KMS-11 (cell line): ENCODE measurements around the gene TMC7.

Experiments used
- H2AFZ ChIP-seq: fragments of 200-600 bp; sonication (generic); 2 replicates; pipeline ENCODE4 v1.6.1; 2016; ENCODE audit warnings: antibody characterized with exemption, mixed run types, low read depth
- H3K27ac ChIP-seq: fragments of 200-600 bp; sonication (generic); 2 replicates; pipeline ENCODE4 v1.6.1; 2016; ENCODE audit warnings: mild to moderate bottlenecking, mixed run types
- H3K27me3 ChIP-seq: fragments of 200-600 bp; sonication (generic); 2 replicates; pipeline ENCODE4 v1.6.1; 2017; ENCODE audit warnings: mild to moderate bottlenecking, low read depth, mixed run types, moderate library complexity; ENCODE audit not compliant: insufficient read depth
- H3K36me3 ChIP-seq: fragments of 200-600 bp; sonication (generic); 2 replicates; pipeline ENCODE4 v1.6.1; 2017; ENCODE audit warnings: mild to moderate bottlenecking, mixed run types; ENCODE audit not compliant: insufficient read depth
- H3K4me1 ChIP-seq: fragments of 200-600 bp; sonication (generic); 2 replicates; pipeline ENCODE4 v1.6.1; 2016; ENCODE audit warnings: mild to moderate bottlenecking, low read depth, mixed run types; ENCODE audit not compliant: poor library complexity, severe bottlenecking
- H3K4me2 ChIP-seq: fragments of 200-600 bp; sonication (generic); 2 replicates; pipeline ENCODE4 v1.7.0; 2016; ENCODE audit warnings: mild to moderate bottlenecking, mixed run types
- H3K4me3 ChIP-seq: fragments of 200-600 bp; sonication (generic); IDR thresholded peaks from 2 replicates; pipeline ENCODE4 v1.6.1; 2017; ENCODE audit warnings: low read depth, low read length, mixed read lengths; ENCODE audit not compliant: insufficient read depth
- H3K79me2 ChIP-seq: fragments of 200-600 bp; sonication (generic); 2 replicates; pipeline ENCODE4 v1.6.1; 2016; ENCODE audit warnings: low read depth, mixed run types; ENCODE audit not compliant: insufficient read depth
- H3K9ac ChIP-seq: fragments of 200-600 bp; sonication (generic); 2 replicates; pipeline ENCODE4 v1.6.1; 2016; ENCODE audit warnings: mild to moderate bottlenecking, mixed run types
- H4K20me1 ChIP-seq: fragments of 200-600 bp; sonication (generic); 2 replicates; pipeline ENCODE4 v1.6.1; 2016; ENCODE audit warnings: mild to moderate bottlenecking, mixed run types; ENCODE audit not compliant: insufficient read depth
- TF ChIP-seq, protein P1 (sequence below): fragments of 200-600 bp; sonication (generic); conservative IDR thresholded peaks from 2 replicates; pipeline ENCODE4 v1.6.1; 2017; ENCODE audit warnings: low read depth, mild to moderate bottlenecking, antibody characterized with exemption, low read length, moderate library complexity, mixed read lengths

Gene TMC7

DNA sequence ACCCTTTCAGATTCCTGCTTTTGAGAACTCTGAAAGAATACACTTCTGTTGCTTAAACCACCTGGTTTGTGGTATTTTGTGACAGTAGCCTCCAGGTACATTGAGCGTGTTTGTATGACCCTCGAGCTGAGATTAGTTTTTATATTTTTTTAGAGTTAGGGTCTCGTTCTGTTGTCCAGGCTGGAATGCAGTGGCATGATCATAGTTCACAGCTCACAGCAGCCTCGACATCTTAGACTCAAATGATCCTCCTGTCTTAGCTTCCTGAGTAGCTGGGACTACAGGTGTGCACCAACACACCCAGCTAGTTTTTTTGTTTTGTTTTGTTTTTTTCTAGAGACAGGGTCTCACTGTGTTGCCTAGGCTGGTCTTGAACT is 125.5 kb downstream of the TMC7 start:
- Histone ChIP-seq H3K27ac (no peak overlapping the region), H3K79me2 (no peaks in the 10 kb centered on the region), H3K9ac (no peak overlapping the region), H3K36me3 (no peaks in the 10 kb centered on the region), H3K27me3 (no peaks in the 10 kb centered on the region), H3K4me1 (no peaks in the 10 kb centered on the region), H3K4me2 (no peak overlapping the region), H4K20me1 (no peaks in the 10 kb centered on the region), H2AFZ (no peak overlapping the region), H3K4me3 (no peak overlapping the region)
- TF ChIP-seq, protein P1, sequence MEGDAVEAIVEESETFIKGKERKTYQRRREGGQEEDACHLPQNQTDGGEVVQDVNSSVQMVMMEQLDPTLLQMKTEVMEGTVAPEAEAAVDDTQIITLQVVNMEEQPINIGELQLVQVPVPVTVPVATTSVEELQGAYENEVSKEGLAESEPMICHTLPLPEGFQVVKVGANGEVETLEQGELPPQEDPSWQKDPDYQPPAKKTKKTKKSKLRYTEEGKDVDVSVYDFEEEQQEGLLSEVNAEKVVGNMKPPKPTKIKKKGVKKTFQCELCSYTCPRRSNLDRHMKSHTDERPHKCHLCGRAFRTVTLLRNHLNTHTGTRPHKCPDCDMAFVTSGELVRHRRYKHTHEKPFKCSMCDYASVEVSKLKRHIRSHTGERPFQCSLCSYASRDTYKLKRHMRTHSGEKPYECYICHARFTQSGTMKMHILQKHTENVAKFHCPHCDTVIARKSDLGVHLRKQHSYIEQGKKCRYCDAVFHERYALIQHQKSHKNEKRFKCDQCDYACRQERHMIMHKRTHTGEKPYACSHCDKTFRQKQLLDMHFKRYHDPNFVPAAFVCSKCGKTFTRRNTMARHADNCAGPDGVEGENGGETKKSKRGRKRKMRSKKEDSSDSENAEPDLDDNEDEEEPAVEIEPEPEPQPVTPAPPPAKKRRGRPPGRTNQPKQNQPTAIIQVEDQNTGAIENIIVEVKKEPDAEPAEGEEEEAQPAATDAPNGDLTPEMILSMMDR = no peak

DNA sequence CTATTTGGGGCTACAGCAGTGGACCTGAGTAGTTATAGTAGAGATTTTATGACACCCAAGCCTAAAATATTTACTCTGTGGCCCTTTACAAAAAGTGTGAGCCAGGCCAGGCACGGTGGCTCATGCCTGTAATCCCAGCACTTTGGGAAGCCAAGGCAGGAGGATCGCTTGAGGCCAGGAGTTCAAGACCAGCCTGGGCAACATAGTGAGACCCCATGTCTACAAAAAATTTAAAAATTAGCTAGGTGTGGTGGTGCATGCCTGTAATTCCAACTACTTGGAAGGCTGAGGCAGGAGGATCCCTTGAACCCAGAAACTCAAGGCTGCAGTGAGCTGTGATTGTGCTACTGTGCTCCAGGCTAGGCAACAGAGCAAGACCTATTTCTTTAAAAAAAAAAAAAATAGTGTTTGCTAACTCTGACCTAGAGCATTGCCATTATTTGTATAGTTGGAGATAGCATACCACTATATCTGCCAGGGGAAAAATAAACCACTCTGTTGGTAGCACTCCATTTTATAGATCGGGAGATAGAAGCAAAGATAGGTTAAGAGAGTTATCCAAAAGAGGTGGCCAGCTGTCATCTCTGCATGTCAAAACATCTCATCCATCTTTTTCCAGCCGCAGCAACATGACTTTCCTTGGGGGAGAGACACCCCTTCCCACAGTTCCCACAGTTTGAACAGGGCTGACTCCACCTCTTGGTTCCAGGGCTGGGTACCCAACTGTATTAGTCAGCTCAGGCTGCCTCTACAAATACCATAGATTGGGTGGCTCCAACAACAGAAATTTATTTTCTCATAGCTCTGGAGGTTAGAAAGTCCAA is 127.0 kb downstream of the TMC7 start:
- H3K27me3 ChIP-seq = no peaks in the 10 kb centered on the region
- H3K27ac ChIP-seq = no peak overlapping the region
- H3K4me3 ChIP-seq = no peak overlapping the region
- H3K36me3 ChIP-seq = no peaks in the 10 kb centered on the region
- H2AFZ ChIP-seq = no peak overlapping the region
- no peak overlapping the region for H3K4me2 ChIP-seq
- H3K4me1 ChIP-seq = no peaks in the 10 kb centered on the region
- H3K9ac ChIP-seq = no peak overlapping the region
- H3K79me2 ChIP-seq = no peaks in the 10 kb centered on the region
- no peaks in the 10 kb centered on the region for H4K20me1 ChIP-seq
- TF ChIP-seq, protein P1 = no peak

DNA sequence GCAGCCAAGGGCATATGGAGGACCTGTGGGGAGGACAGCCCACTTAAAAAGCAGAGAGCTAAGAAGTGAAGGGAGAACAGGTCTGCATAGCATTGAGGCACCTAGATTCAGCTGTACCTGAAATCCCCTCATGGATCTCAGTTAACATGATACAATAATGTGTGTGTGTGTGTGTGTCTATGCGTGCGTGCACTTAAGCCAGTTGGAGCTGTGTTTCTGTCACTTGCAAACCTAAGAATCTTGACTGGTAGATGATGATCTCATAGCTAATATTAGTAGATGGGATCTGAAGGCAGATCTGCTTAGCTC is 128.3 kb downstream of the TMC7 start:
- TF ChIP-seq, protein P1 = no peak
- no peak overlapping the region for H3K27ac ChIP-seq
- H3K27me3 ChIP-seq = no peaks in the 10 kb centered on the region
- no peak overlapping the region for H3K9ac ChIP-seq
- no peak overlapping the region for H3K4me2 ChIP-seq
- H2AFZ ChIP-seq = no peak overlapping the region
- no peaks in the 10 kb centered on the region for H3K36me3 ChIP-seq
- no peak overlapping the region for H3K4me3 ChIP-seq
- H3K4me1 ChIP-seq = no peaks in the 10 kb centered on the region
- no peaks in the 10 kb centered on the region for H4K20me1 ChIP-seq
- no peaks in the 10 kb centered on the region for H3K79me2 ChIP-seq
